RWPE1 (cell line): ENCODE data around the gene SCYL3.

Source experiments
- CTCF ChIA-PET: fragments of 350-600 bp; sonication (Branson Sonifier 250); formaldehyde crosslinking; extraction: SDS; loops from one replicate; lab custom pipeline; 2021; lab: Yijun Ruan, JAX
- POLR2A ChIA-PET: fragments of 400-600 bp; formaldehyde crosslinking; extraction: SDS; loops from one replicate; lab custom pipeline; 2020; ENCODE audit warnings: antibody characterized with exemption; ENCODE audit not compliant: low non-redundant PET; lab: Yijun Ruan, JAX
- DNase-seq: peaks from one replicate; pipeline ENCODE4 v3.0.0; 2012; ENCODE audit warnings: low spot score
- H3K27ac ChIP-seq: fragments of 450-650 bp; 2 replicates; pipeline ENCODE4 v1.5.1; 2017
- CTCF ChIP-seq: fragments of 450-650 bp; conservative IDR thresholded peaks from 2 replicates; pipeline ENCODE4 v1.5.1; 2017; ENCODE audit warnings: low read depth, mild to moderate bottlenecking

Gene SCYL3

GRCh38 chr1:169849346-169850022 is 44.2 kb downstream of the SCYL3 start:
- CTCF ChIA-PET: interaction anchor here (0.6 to 0.7 kb wide), 2 partner anchors 242 to 754 kb away, joined by 3 to 4 read pairs; no protein-coding TSS in a partner anchor
- TF ChIP-seq CTCF: no peak
- POLR2A ChIA-PET: no interaction called here
- DNase-seq: no peak
- no peak overlapping the region for H3K27ac ChIP-seq

- TF ChIP-seq CTCF: no peak
- ChIA-PET CTCF (no interaction called here), POLR2A (no interaction called here)
- no peak for DNase-seq
- no peak overlapping the region for H3K27ac ChIP-seq
Measured at GRCh38 chr1:169848456-169848855, 45.2 kb downstream of the SCYL3 start.

GRCh38 chr1:169844941-169845608 is 48.6 kb downstream of the SCYL3 start:
- H3K27ac ChIP-seq: no peak overlapping the region
- CTCF ChIA-PET: interaction anchor here (0.7 to 0.8 kb wide), 2 partner anchors 1354 to 1700 kb away, joined by 4 to 5 read pairs; no protein-coding TSS in a partner anchor
- POLR2A ChIA-PET: no interaction called here
- no peak for TF ChIP-seq CTCF
- DNase-seq: no peak

- CTCF ChIA-PET: no interaction called here
- POLR2A ChIA-PET: no interaction called here
- TF ChIP-seq CTCF: no peak
- H3K27ac ChIP-seq: no peak overlapping the region
- no peak for DNase-seq
Measured at GRCh38 chr1:169838942-169839341, 54.8 kb downstream of the SCYL3 start.

- H3K27ac ChIP-seq: no peak overlapping the region
- no peak for TF ChIP-seq CTCF
- CTCF ChIA-PET: interaction anchor here (0.8 kb wide), 1 partner anchor 1409 kb away, joined by 3 read pairs; no protein-coding TSS in a partner anchor
- no peak for DNase-seq
- POLR2A ChIA-PET: no interaction called here
Measured at GRCh38 chr1:169836198-169836597, 57.5 kb downstream of the SCYL3 start.

GRCh38 chr1:169835647-169836046 is 58.0 kb downstream of the SCYL3 start:
- CTCF ChIA-PET: interaction anchor here (0.8 kb wide), 1 partner anchor 1410 kb away, joined by 3 read pairs; no protein-coding TSS in a partner anchor
- no peak for TF ChIP-seq CTCF
- no peak overlapping the region for H3K27ac ChIP-seq
- no peak for DNase-seq
- POLR2A ChIA-PET: no interaction called here
